Endodermal cell (in vitro differentiated cells): ENCODE data around the gene SLC12A8. TPM values are rescaled to one million over a fixed set of nuclear protein-coding genes. Genes with fewer than 3 reads are reported as not detected.

Source experiments
- DNase-seq: peaks from one replicate; pipeline ENCODE4 v3.0.0-alpha.2; 2017
- H3K27ac ChIP-seq: 2 replicates; pipeline ENCODE4 v1.5.1; 2013; ENCODE audit warnings: mild to moderate bottlenecking, low read depth, low read length, moderate library complexity
- H3K27me3 ChIP-seq: 2 replicates; pipeline ENCODE4 v1.6.1; 2013; ENCODE audit warnings: mild to moderate bottlenecking, low read length, moderate library complexity; ENCODE audit not compliant: insufficient read depth, control insufficient read depth, poor library complexity, severe bottlenecking
- H3K36me3 ChIP-seq: 2 replicates; pipeline ENCODE4 v1.7.0; 2013; ENCODE audit warnings: mild to moderate bottlenecking, low read length, moderate library complexity; ENCODE audit not compliant: control insufficient read depth, insufficient read depth
- H3K4me1 ChIP-seq: one replicate; pipeline ENCODE4 v1.7.0; 2013; ENCODE audit warnings: low read length; ENCODE audit not compliant: control insufficient read depth, insufficient read depth
- H3K4me3 ChIP-seq: 2 replicates; pipeline ENCODE4 v1.5.1; 2013; ENCODE audit warnings: mild to moderate bottlenecking, low read length, moderate library complexity
- H3K9ac ChIP-seq: 2 replicates; pipeline ENCODE4 v1.6.1; 2013; ENCODE audit warnings: mild to moderate bottlenecking, low read length, moderate library complexity; ENCODE audit not compliant: poor library complexity, severe bottlenecking; ENCODE audit errors: extremely low read depth
- H3K9me3 ChIP-seq: 2 replicates; pipeline ENCODE4 v1.6.1; 2013; ENCODE audit warnings: mild to moderate bottlenecking, low read length, moderate library complexity; ENCODE audit not compliant: control insufficient read depth
- H3K27ac Mint-ChIP-seq: 2 replicates; pipeline ENCODE4 v1.8.0; 2020; ENCODE audit warnings: mixed read lengths
- H3K27me3 Mint-ChIP-seq: 2 replicates; pipeline ENCODE4 v1.8.0; 2021; ENCODE audit warnings: mild to moderate bottlenecking, mixed read lengths; ENCODE audit not compliant: insufficient read depth
- H3K36me3 Mint-ChIP-seq: 2 replicates; pipeline ENCODE4 v1.8.0; 2020; ENCODE audit warnings: low read depth, mixed read lengths
- H3K4me1 Mint-ChIP-seq: 2 replicates; pipeline ENCODE4 v1.8.0; 2020; ENCODE audit warnings: mixed read lengths
- H3K4me3 Mint-ChIP-seq: 2 replicates; pipeline ENCODE4 v1.8.0; 2020; ENCODE audit warnings: mild to moderate bottlenecking, moderate library complexity, mixed read lengths
- H3K9me3 Mint-ChIP-seq: 2 replicates; pipeline ENCODE4 v1.8.0; 2020; ENCODE audit warnings: mild to moderate bottlenecking, mixed read lengths
- WGBS, 2 experiments: methylation state at CpG; one replicate each; pipeline versions ENCODE4 v1.1.5 to v1.1.7; 2013; ENCODE audit warnings: missing lambda C conversion rate in 2 of 2, mixed read lengths in 1 of 2; ENCODE audit not compliant: insufficient coverage in 1 of 2, insufficient read length in 1 of 2; 5-methylcytosine and 5-hydroxymethylcytosine counted together
- total RNA-seq, 2 donors: library from RNA; stranded (reverse); fragmentation: NEBNext Ultra II Directional in 1 of 2; extraction: Animal tissue kit (Norgen Biotek cat#: 25700) in 1 of 2; gene quantifications; 2 replicates in 1 of 2; 3 replicates in 1 of 2; pipeline ENCODE4 v1.2.1, GENCODE V29; 2021
- TF ChIP-seq, protein P1 (sequence below): fragments of 200-600 bp; sonication (generic); conservative IDR thresholded peaks from 2 replicates; pipeline ENCODE4 v1.5.0; 2021; ENCODE audit warnings: antibody characterized with exemption, mild to moderate bottlenecking

Gene SLC12A8
- total RNA-seq, 2 donors from 2014 or later: 17.3 to 18.6 TPM

- H3K36me3 Mint-ChIP-seq: peaks cover 24% of the 10 kb centered on the region
These were observed 20.1 kb downstream of the SLC12A8 start for GRCh38 chr3:125192190-125193035.

GRCh38 chr3:125191730-125192129 is 20.8 kb downstream of the SLC12A8 start:
- Mint-ChIP-seq H3K27me3 (no peaks in the 10 kb centered on the region), H3K4me1 (peaks cover 42% of the 10 kb centered on the region), H3K27ac (peak overlapping the region; percentile 64), H3K9me3 (no peaks in the 10 kb centered on the region), H3K36me3 (peaks cover 24% of the 10 kb centered on the region), H3K4me3 (no peak overlapping the region)
- Histone ChIP-seq H3K27me3 (no peaks in the 10 kb centered on the region), H3K4me3 (no peak overlapping the region), H3K9ac (no peak overlapping the region), H3K4me1 (no peaks in the 10 kb centered on the region), H3K27ac (no peak overlapping the region), H3K9me3 (peaks cover 7% of the 10 kb centered on the region), H3K36me3 (peaks cover 13% of the 10 kb centered on the region)
- TF ChIP-seq, protein P1, sequence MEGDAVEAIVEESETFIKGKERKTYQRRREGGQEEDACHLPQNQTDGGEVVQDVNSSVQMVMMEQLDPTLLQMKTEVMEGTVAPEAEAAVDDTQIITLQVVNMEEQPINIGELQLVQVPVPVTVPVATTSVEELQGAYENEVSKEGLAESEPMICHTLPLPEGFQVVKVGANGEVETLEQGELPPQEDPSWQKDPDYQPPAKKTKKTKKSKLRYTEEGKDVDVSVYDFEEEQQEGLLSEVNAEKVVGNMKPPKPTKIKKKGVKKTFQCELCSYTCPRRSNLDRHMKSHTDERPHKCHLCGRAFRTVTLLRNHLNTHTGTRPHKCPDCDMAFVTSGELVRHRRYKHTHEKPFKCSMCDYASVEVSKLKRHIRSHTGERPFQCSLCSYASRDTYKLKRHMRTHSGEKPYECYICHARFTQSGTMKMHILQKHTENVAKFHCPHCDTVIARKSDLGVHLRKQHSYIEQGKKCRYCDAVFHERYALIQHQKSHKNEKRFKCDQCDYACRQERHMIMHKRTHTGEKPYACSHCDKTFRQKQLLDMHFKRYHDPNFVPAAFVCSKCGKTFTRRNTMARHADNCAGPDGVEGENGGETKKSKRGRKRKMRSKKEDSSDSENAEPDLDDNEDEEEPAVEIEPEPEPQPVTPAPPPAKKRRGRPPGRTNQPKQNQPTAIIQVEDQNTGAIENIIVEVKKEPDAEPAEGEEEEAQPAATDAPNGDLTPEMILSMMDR: no peak
- DNase-seq: no peak
- WGBS, 2 experiments: 91 to 92% methylated on average over 7 of the region's 7 CpGs

More at GRCh38 chr3:125192190-125193035, 20.1 kb downstream of the SLC12A8 start:
- Histone ChIP-seq H3K4me1 (no peaks in the 10 kb centered on the region), H3K27ac (no peak overlapping the region), H3K4me3 (no peak overlapping the region), H3K9ac (no peak overlapping the region), H3K36me3 (peaks cover 13% of the 10 kb centered on the region), H3K9me3 (peaks cover 7% of the 10 kb centered on the region), H3K27me3 (no peaks in the 10 kb centered on the region)
- 69 to 83% methylated on average over 7 to 12 of the region's 12 CpGs for WGBS, 2 experiments
- TF ChIP-seq, protein P1: peak; percentile 73
- H3K27ac Mint-ChIP-seq: peak overlapping the region; percentile 64
- H3K4me1 Mint-ChIP-seq: peaks cover 36% of the 10 kb centered on the region
- DNase-seq: peak; percentile 86
- no peaks in the 10 kb centered on the region for H3K9me3 Mint-ChIP-seq
- no peaks in the 10 kb centered on the region for H3K27me3 Mint-ChIP-seq
- H3K4me3 Mint-ChIP-seq: no peak overlapping the region

DNA sequence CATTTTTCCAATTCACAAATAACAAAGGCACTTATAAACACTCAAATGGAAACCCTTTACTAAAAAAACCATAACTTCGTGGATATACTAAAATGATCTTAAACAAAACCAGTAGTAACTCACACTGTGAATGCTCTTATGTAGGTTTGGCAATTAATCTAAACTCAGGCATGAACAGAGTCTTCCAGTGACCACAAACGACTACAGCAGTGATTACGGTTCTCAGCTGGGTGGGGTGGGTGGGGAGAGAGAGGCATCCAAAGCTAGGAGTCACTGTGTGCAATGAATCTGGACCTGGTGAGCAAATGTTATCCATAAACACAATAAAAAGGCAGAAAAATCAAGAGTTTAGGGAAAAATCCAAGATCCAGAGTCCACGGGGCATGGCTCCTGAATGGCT is 21.3 kb downstream of the SLC12A8 start:
- Histone ChIP-seq H3K9me3 (peaks cover 7% of the 10 kb centered on the region), H3K36me3 (peaks cover 13% of the 10 kb centered on the region), H3K27me3 (no peaks in the 10 kb centered on the region), H3K4me1 (no peaks in the 10 kb centered on the region), H3K9ac (no peak overlapping the region), H3K27ac (no peak overlapping the region), H3K4me3 (no peak overlapping the region)
- H3K27me3 Mint-ChIP-seq: no peaks in the 10 kb centered on the region
- no peak for DNase-seq
- H3K9me3 Mint-ChIP-seq: no peaks in the 10 kb centered on the region
- H3K4me3 Mint-ChIP-seq: no peak overlapping the region
- H3K4me1 Mint-ChIP-seq: peaks cover 42% of the 10 kb centered on the region
- H3K36me3 Mint-ChIP-seq: peaks cover 24% of the 10 kb centered on the region
- TF ChIP-seq, protein P1: no peak
- H3K27ac Mint-ChIP-seq: no peak overlapping the region
- 87 to 92% methylated on average over 2 to 4 of the region's 4 CpGs for WGBS, 2 experiments
